Suprapubic skin (tissue), 4 donors: ENCODE measurements around the gene KCNC4.

Experiments used
- EP300 ChIP-seq: sonication (generic); formaldehyde crosslinking; IDR thresholded peaks from one replicate; pipeline ENCODE4 v1.6.1; 2017; ENCODE audit warnings: antibody characterized with exemption
- POLR2A ChIP-seq, 2 donors: fragments of 450-650 bp; IDR thresholded peaks; one replicate each; pipeline ENCODE4 v1.6.1; 2017; ENCODE audit warnings: antibody characterized with exemption in 2 of 2, mild to moderate bottlenecking in 2 of 2, moderate library complexity in 2 of 2
- POLR2AphosphoS5 ChIP-seq, 3 donors: sonication (generic); formaldehyde crosslinking; IDR thresholded peaks; one replicate each; pipeline ENCODE4 v1.6.1; 2017; ENCODE audit warnings: antibody characterized with exemption in 3 of 3
- TF ChIP-seq, protein P1 (sequence below), 2 donors: fragments of 200-600 bp in 1 of 2; fragments of 450-650 bp in 1 of 2; sonication (generic) in 1 of 2; IDR thresholded peaks; one replicate each; pipeline ENCODE4 v1.5.1; 2016 to 2019; ENCODE audit warnings: antibody characterized with exemption in 2 of 2, mild to moderate bottlenecking in 1 of 2, moderate library complexity in 1 of 2

DNA sequence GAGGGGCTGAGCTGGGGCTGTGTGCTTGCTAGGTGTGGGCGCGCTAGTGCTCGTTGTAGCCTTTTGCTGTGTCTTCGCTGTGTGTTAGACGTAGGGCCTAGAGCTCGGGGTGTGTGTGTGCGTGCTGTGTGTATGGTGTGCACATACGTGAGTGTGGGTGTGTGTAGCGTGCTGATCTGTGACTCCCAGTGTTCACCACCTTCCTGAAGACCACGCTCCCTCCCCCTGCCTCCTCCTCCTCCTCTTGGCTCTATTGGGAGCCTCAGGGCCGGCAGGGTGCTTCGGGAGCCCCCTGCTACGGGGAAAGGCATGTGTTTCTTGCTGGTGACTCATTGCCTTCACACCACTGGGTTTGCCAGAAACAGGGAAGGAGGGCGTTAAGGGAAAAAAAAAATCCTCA lies 9.4 kb upstream of the KCNC4 start:
- TF ChIP-seq POLR2AphosphoS5 (IDR thresholded peaks at IDR 0.05): no peak
- TF ChIP-seq, protein P1, sequence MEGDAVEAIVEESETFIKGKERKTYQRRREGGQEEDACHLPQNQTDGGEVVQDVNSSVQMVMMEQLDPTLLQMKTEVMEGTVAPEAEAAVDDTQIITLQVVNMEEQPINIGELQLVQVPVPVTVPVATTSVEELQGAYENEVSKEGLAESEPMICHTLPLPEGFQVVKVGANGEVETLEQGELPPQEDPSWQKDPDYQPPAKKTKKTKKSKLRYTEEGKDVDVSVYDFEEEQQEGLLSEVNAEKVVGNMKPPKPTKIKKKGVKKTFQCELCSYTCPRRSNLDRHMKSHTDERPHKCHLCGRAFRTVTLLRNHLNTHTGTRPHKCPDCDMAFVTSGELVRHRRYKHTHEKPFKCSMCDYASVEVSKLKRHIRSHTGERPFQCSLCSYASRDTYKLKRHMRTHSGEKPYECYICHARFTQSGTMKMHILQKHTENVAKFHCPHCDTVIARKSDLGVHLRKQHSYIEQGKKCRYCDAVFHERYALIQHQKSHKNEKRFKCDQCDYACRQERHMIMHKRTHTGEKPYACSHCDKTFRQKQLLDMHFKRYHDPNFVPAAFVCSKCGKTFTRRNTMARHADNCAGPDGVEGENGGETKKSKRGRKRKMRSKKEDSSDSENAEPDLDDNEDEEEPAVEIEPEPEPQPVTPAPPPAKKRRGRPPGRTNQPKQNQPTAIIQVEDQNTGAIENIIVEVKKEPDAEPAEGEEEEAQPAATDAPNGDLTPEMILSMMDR (IDR thresholded peaks at IDR 0.05): no peak
- no peak for TF ChIP-seq POLR2A (IDR thresholded peaks at IDR 0.05)
- no peak for TF ChIP-seq EP300
